K562 (cell line): ENCODE measurements around the gene CRABP2.

Source experiments
- BMI1 ChIP-seq: fragments of 150-350 bp; IDR thresholded peaks from 2 replicates; pipeline ENCODE4 v1.6.1; 2014; ENCODE audit warnings: low read length
- EP400 ChIP-seq: fragments of 450-650 bp; IDR thresholded peaks from 2 replicates; pipeline ENCODE4 v1.6.1; 2017; ENCODE audit warnings: antibody characterized with exemption, mild to moderate bottlenecking, moderate library complexity
- ETV5 ChIP-seq: sonication (generic); formaldehyde crosslinking; IDR thresholded peaks from 2 replicates; pipeline ENCODE4 v1.4.0; 2020; ENCODE audit warnings: low read depth, mild to moderate bottlenecking, missing genetic modification reagents
- ZC3H11A ChIP-seq: IDR thresholded peaks from 2 replicates; pipeline ENCODE4 v1.6.1; 2012; ENCODE audit warnings: low read depth, low read length, improper control_type of control experiment
- ZNF24 ChIP-seq: fragments of 450-650 bp; IDR thresholded peaks from 2 replicates; pipeline ENCODE4 v1.6.1; 2016
- ZNF57 ChIP-seq: fragments of 450-650 bp; formaldehyde crosslinking; IDR thresholded peaks from 2 replicates; pipeline ENCODE4 v1.4.0; 2020; ENCODE audit warnings: mild to moderate bottlenecking, moderate library complexity
- TF ChIP-seq, protein P1 (sequence below), 2 experiments: fragments of 450-650 bp in 1 of 2; IDR thresholded peaks; 2 replicates each; pipeline ENCODE4 v1.6.1; 2011 to 2017; ENCODE audit warnings: low read depth in 2 of 2, antibody characterized with exemption in 1 of 2, borderline replicate concordance in 1 of 2, low read length in 1 of 2, mild to moderate bottlenecking in 1 of 2, mixed read lengths in 1 of 2; ENCODE audit not compliant: control insufficient read depth in 1 of 2
- TF ChIP-seq, protein P2 (sequence below): fragments of 250-450 bp; sonication (Bioruptor Pico); IDR thresholded peaks from 2 replicates; pipeline ENCODE4 v1.4.0; 2020; ENCODE audit warnings: mild to moderate bottlenecking
- TF ChIP-seq, protein P3 (sequence below): sonication (generic); formaldehyde crosslinking; IDR thresholded peaks from 2 replicates; pipeline ENCODE4 v1.8.0; 2022; ENCODE audit warnings: mild to moderate bottlenecking, missing genetic modification reagents, borderline replicate concordance

DNA sequence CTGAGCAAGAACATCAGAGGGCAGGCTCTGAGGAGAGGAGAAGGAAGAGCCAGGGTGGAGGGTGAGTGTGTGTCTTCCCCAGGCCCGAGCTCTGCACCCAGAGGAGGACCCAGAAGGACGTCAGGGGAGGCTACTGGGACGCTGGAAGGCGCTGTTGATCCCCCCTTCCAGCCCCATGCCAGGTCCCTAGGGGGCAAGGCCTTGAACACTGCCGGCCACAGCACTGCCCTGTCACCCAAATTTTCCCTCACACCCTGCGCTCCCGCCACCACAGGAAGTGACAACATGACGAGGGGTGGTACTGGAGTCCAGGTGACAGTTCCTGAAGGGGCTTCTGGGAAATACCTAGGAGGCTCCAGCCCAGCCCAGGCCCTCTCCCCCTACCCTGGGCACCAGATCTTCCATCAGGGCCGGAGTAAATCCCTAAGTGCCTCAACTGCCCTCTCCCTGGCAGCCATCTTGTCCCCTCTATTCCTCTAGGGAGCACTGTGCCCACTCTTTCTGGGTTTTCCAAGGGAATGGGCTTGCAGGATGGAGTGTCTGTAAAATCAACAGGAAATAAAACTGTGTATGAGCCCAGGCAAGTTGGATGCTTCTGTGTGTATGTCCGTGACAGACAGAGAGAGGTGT lies 46.3 kb downstream of the CRABP2 start:
- TF ChIP-seq, protein P1, sequence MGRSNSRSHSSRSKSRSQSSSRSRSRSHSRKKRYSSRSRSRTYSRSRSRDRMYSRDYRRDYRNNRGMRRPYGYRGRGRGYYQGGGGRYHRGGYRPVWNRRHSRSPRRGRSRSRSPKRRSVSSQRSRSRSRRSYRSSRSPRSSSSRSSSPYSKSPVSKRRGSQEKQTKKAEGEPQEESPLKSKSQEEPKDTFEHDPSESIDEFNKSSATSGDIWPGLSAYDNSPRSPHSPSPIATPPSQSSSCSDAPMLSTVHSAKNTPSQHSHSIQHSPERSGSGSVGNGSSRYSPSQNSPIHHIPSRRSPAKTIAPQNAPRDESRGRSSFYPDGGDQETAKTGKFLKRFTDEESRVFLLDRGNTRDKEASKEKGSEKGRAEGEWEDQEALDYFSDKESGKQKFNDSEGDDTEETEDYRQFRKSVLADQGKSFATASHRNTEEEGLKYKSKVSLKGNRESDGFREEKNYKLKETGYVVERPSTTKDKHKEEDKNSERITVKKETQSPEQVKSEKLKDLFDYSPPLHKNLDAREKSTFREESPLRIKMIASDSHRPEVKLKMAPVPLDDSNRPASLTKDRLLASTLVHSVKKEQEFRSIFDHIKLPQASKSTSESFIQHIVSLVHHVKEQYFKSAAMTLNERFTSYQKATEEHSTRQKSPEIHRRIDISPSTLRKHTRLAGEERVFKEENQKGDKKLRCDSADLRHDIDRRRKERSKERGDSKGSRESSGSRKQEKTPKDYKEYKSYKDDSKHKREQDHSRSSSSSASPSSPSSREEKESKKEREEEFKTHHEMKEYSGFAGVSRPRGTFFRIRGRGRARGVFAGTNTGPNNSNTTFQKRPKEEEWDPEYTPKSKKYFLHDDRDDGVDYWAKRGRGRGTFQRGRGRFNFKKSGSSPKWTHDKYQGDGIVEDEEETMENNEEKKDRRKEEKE (IDR thresholded peaks at IDR 0.05; ENCODE audit: borderline replicate concordance in 1 of 2, control insufficient read depth in 1 of 2, low read depth in 2 of 2, low read length in 1 of 2): no peak
- TF ChIP-seq, protein P2, sequence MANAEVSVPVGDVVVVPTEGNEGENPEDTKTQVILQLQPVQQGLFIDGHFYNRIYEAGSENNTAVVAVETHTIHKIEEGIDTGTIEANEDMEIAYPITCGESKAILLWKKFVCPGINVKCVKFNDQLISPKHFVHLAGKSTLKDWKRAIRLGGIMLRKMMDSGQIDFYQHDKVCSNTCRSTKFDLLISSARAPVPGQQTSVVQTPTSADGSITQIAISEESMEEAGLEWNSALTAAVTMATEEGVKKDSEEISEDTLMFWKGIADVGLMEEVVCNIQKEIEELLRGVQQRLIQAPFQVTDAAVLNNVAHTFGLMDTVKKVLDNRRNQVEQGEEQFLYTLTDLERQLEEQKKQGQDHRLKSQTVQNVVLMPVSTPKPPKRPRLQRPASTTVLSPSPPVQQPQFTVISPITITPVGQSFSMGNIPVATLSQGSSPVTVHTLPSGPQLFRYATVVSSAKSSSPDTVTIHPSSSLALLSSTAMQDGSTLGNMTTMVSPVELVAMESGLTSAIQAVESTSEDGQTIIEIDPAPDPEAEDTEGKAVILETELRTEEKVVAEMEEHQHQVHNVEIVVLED (CRISPR knock-in tag): no peak
- no peak for TF ChIP-seq ZNF24
- TF ChIP-seq ZNF57 (CRISPR knock-in tag): no peak
- TF ChIP-seq, protein P3, sequence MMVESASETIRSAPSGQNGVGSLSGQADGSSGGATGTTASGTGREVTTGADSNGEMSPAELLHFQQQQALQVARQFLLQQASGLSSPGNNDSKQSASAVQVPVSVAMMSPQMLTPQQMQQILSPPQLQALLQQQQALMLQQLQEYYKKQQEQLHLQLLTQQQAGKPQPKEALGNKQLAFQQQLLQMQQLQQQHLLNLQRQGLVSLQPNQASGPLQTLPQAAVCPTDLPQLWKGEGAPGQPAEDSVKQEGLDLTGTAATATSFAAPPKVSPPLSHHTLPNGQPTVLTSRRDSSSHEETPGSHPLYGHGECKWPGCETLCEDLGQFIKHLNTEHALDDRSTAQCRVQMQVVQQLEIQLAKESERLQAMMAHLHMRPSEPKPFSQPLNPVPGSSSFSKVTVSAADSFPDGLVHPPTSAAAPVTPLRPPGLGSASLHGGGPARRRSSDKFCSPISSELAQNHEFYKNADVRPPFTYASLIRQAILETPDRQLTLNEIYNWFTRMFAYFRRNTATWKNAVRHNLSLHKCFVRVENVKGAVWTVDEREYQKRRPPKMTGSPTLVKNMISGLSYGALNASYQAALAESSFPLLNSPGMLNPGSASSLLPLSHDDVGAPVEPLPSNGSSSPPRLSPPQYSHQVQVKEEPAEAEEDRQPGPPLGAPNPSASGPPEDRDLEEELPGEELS (CRISPR knock-in tag): no peak
- no peak for TF ChIP-seq ZC3H11A
- no peak for TF ChIP-seq EP400
- TF ChIP-seq BMI1: no peak
- TF ChIP-seq ETV5: no peak
